GM06990 (cell line): ENCODE results near the gene RASSF8.

Experiments
- DNase-seq: peaks from one replicate; pipeline ENCODE4 v3.0.0-alpha.2; 2011; ENCODE audit not compliant: insufficient read length; ENCODE audit errors: extremely low read depth
- H3K27me3 ChIP-seq: replicated peaks from 2 replicates; pipeline ENCODE4 v1.6.0; 2011; ENCODE audit warnings: low read length; ENCODE audit not compliant: control insufficient read depth, insufficient read depth
- H3K36me3 ChIP-seq: 2 replicates; pipeline ENCODE4 v1.5.1; 2011; ENCODE audit warnings: low read length; ENCODE audit not compliant: control insufficient read depth, insufficient read depth
- H3K4me3 ChIP-seq: replicated peaks from 2 replicates; pipeline ENCODE4 v1.5.1; 2011; ENCODE audit warnings: low read depth, mild to moderate bottlenecking, control low read depth, low read length
- CTCF ChIP-seq: IDR thresholded peaks from 2 replicates; pipeline ENCODE4 v1.5.1; 2011; ENCODE audit warnings: low read length, control low read depth, mild to moderate bottlenecking, inconsistent platforms; ENCODE audit not compliant: insufficient read depth, poor library complexity, severe bottlenecking

Gene RASSF8

GRCh38 chr12:26091822-26092221 lies 133.3 kb downstream of the RASSF8 start:
- no peak for DNase-seq
- Histone ChIP-seq H3K27me3 (no peaks in the 10 kb centered on the region; the same call in 1 of the 2 replicates), H3K36me3 (no peaks in the 10 kb centered on the region), H3K4me3 (no peak overlapping the region)
- no peak for TF ChIP-seq CTCF

- no peaks in the 10 kb centered on the region; the same call in 1 of the 2 replicates for H3K27me3 ChIP-seq
- H3K4me3 ChIP-seq: no peak overlapping the region
- no peak for TF ChIP-seq CTCF
- DNase-seq: no peak
- no peaks in the 10 kb centered on the region for H3K36me3 ChIP-seq
Observed at GRCh38 chr12:26092346-26093105, 134.0 kb downstream of the RASSF8 start.

- no peaks in the 10 kb centered on the region; the same call in 1 of the 2 replicates for H3K27me3 ChIP-seq
- H3K4me3 ChIP-seq: no peak overlapping the region
- no peak for TF ChIP-seq CTCF
- no peak for DNase-seq
- H3K36me3 ChIP-seq: no peaks in the 10 kb centered on the region
Observed at GRCh38 chr12:26095186-26095585, 136.7 kb downstream of the RASSF8 start.

GRCh38 chr12:26096036-26096435 lies 137.6 kb downstream of the RASSF8 start:
- Histone ChIP-seq H3K27me3 (no peaks in the 10 kb centered on the region; the same call in 1 of the 2 replicates), H3K36me3 (no peaks in the 10 kb centered on the region), H3K4me3 (no peak overlapping the region)
- DNase-seq: no peak
- TF ChIP-seq CTCF: no peak

GRCh38 chr12:26097046-26097878 lies 138.8 kb downstream of the RASSF8 start:
- TF ChIP-seq CTCF: peak; percentile 95
- no peaks in the 10 kb centered on the region; the same call in 1 of the 2 replicates for H3K27me3 ChIP-seq
- DNase-seq: no peak
- H3K4me3 ChIP-seq: no peak overlapping the region
- no peaks in the 10 kb centered on the region for H3K36me3 ChIP-seq
